GM15510 (cell line): ENCODE measurements around the gene CD2.

ENCODE experiments used
- POLR2A ChIP-seq: IDR thresholded peaks from 3 replicates; pipeline ENCODE4 v1.6.1; 2011; ENCODE audit warnings: borderline replicate concordance; ENCODE audit not compliant: insufficient read length; ENCODE audit errors: extremely low read depth

The CD2 gene

DNA sequence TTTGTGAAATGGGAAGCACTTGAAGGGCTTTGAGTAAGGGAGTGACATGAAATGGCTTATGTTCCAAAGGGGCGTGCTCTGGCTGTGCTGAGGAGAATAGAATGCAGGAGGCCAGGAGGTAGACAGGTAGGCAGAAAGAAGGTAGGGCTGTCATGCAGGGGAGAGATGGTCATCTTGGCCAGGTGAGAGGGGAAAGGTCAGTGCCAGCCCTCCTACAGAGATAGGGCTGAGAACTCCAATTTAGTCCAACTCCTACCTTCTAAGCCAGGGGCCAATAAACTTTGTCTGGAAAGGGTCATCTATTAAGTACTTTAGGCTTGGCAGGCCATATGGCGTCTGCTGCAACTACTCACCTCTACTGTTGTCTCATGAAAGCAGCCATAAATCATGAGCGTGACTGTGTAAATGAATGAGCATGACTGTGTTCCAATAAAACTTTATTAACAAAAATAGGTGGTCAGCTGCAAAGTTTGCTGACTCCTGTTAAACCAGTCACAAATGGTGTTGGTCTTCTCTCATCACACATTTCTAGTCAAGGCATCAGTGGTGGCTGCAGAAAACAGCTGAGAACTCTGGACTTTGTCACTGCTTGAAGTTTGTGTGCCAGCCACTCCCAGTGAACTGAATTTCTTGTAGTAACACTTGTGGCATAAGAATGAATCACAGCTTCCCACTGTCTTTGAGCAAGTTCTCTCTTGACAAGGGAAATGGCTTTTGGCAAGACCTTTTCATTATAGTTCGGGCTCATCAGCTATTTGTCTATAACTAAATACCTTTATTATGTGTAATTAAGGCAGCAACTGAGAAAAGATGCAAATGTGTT is 32.0 kb upstream of the CD2 start:
- no peak for TF ChIP-seq POLR2A

DNA sequence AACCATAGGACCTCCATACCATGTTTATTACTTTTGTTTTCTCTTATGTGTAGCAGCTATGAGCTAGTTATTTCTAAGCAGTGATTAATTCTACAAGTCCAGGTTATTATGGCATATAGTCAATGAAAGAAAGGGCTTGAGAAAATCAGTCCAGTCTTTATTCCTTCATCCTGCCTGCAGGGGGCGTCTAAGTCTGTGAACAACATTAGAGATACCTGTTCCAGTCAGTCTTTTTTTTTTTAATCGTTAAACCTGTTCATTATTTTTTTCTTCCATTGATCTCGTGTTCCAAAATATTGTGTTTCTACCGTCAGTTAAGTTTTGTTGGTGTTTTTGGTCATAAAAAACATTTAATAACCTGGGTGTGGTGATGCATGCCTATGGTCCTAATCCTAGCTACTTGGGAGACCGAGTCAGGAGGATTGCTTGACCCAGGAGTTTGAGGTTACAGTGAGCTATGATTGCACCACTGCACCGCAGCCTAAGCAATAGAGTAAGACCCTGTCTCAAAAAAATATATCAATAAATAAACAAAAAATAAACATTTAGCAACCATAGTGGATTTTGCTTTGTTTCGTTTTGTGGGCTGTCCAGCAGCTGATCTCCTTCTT is 29.4 kb upstream of the CD2 start:
- TF ChIP-seq POLR2A, result no peak

DNA sequence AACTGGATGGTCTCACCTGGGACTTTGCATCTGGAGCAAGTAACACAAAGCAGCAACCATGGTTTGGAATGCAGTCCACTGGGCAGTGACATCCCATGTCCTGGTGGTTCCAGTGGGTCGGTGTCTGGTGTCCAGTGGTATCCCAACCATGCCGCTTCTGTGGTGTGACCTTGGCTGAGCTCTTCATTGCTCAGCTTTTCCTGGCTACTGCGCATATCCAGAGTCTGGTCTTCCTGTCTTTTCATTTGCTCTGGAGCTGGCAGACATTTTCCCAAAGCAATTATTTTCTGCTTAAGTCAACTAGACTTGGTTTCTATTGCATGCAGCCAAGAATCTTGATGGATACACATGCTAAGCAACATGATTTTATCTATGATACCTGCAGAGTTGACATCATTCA is 28.4 kb upstream of the CD2 start:
- TF ChIP-seq POLR2A, result no peak

DNA sequence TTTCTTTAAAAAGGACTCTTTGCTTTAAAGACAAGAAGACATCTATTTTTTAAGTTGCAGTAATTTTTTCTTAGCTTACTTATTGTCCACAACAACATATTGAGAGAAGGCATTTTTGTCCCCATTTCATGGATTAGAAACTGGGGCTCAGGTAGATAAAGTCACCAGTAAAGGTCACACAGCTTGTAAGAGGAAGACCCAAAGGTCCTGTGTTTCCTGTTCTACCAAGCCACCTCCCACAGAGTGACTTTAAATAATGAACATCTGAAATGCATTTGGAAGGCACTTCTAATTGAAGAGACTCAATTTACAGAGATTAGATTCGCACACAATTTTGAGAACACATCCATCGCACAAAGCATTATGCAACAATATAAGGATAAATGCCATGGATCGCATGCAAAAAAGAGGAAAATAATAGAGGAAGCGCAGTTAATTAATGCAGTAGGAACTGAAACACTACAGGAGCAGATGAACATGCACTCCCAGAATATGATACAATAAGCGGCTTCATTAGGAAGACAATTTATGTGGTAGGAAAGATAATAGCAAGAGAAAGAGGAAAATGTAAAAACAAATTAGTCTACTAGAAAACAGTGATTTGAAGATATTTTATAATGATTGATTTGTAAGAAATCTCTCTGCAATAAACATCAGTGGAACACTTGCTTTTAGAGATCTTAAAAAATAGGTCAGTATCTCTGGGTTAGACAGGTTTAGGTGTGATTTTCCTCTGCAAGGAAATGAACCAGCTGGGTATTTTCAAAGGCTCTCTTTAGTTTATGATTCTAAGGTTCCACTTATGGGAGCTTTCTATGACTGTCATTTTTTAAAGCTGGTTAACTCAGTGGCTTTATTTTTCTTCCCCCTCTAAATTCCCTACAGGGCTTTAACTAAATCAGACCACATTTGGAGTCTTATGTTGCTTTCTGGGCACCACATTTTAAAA is 27.1 kb upstream of the CD2 start:
- no peak for TF ChIP-seq POLR2A

DNA sequence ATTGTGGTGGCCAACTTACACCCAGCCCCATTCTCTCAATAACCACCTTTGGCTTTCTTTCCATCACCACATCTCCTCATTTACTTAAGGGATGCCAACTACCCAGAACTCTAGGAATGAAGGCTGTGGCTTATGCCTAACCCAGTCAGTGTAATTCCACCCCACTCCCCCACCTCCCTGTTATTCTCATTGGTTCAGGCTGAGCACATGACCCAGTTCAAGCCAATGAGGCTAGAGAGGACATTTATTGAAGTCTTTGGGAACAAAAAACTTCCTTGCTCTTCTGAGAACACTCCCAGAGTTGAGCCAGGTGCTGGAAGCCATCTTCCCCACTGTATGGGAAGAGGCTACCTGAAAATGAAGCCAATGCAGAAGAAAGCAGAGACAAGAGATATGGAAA is 22.8 kb upstream of the CD2 start:
- no peak for TF ChIP-seq POLR2A

DNA sequence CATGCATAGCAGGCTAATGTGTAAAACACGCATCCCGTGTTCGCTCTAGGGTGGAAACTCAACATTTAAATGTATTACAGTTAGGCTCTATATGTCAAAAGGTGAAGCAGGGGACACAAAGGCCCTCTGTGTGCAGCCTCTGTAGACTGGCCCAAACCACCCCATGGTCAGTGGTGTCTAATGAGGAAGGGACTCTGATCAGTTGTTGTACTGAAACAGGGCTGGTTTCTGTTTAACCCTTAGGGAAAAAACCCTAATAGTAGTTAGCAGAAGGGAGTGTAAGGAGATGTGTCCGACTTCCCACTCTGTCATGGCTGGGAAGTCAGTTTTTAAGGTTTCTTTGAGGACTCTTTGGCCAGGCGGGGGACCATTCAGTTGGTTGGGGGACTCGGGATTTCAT is 21.5 kb upstream of the CD2 start:
- TF ChIP-seq POLR2A, result no peak

DNA sequence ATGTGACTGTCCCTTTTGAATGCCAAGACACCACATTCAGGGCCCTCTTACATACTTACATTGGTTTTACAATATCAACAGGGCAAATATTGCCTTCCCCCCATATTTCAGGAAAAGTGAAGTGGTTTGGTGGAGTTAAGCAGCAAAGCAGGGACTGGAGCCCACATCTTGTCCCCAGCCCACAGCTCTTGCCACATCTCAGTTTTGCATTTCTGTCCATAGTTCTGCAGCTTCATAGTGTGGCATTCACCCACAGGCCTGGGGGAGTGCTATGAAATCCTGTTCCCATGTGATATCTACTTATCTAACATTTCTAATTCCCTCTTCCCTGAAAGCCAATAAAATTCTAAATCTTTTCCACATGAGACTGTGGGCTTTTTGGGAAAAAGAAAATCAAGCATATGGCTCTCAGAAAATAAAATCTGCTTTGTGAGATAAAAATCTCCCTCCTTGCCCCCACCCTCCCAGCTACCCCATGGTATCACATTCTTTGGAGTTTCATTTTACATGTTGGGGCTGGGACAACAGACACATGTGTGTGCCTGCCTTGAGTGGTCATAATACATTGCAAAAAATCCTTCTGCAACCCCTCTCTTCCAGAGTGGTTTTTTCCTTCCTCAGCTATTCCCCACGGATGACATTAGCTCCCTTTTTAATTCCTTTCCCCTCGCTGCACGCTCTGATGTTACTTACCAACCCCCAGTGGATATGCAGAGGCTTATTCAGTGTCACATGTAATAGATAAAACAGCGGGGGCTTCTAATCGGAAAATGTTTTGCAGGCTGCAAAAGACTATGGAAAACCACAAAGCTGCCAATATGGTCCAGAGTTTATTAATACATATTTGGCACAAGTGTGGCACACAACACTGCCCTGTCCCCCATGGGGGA is 20.5 kb upstream of the CD2 start:
- TF ChIP-seq POLR2A, result no peak

DNA sequence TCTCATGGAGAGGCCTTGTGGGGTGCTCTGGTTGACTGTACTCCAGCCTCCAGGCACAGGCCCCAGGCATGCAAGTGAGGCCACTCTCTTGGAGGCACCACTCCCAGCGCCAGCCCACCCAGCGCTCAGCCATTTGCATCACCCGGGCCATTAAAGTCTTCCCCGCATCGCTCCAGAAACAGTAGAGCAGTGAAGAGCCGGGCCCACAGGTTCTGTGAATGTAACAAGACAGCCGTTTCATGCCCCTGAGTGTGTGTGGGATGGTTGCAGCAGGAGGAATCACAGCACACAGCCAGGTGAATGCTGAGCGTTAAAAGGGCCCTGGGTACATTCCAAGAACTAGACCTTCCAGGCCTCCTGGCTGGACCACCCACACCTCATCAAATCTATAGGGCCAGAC is 19.0 kb upstream of the CD2 start:
- TF ChIP-seq POLR2A, result no peak

DNA sequence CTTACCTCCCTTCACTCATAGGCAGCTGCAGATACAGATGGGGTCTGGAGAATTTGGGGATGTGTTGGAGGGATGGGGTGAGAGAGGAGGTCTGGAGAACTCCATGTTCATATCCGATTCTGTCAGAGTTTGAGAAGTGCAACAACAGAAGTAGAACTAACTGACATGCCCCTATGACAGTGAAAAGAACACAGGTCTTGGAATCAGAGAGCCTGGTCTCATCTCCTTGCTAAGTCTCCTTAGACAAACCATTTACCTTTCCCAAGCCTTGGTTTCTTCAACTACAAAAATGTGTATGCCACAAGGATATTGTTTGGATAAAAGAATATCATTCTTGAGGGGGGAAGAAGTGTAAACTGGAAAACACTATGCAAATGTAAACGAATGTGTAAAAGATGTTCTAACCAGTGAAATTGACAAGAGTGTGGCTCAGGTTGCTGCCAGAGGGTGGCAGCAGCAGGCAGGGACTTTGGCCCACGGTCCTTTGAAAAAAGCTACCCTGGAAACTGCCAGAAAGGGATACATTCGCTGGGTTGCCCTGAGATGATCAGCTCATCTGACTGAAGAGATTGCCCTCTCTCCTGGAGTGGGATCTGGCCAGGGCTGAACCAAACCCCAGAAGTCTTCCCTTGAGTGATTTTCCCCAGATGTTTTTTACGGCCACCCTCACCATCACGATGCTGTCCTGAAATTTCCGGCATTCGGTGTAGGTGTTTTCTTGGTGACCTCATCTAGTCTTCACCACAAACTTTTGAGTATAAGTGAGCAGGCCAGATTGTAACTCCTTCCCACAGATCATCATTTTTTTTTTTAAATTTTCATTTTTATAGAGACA is 17.0 kb upstream of the CD2 start:
- TF ChIP-seq POLR2A, result peak; percentile 15

DNA sequence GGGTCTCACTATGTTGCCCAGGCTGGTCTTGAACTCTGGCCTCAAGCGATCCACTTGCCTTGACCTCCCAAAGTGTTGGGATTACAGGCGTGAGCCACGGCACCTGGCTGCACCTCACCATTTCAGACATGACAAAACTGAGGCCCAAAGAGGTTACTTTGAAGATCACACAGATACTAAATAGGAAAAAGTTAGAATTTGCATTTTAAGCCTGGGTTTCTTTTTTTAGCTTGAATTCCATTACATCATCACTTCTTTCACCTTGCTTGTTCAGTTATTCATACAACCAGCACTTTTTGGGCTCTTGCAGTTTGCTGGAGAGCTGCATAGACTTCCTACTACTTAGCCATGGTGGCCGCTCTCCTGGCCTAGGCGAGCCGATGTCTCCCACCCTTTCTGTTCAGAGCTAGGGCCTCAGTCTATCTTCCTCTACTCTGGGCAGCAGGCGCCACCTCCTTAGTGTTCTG is 16.3 kb upstream of the CD2 start:
- peak; percentile 26 for TF ChIP-seq POLR2A

DNA sequence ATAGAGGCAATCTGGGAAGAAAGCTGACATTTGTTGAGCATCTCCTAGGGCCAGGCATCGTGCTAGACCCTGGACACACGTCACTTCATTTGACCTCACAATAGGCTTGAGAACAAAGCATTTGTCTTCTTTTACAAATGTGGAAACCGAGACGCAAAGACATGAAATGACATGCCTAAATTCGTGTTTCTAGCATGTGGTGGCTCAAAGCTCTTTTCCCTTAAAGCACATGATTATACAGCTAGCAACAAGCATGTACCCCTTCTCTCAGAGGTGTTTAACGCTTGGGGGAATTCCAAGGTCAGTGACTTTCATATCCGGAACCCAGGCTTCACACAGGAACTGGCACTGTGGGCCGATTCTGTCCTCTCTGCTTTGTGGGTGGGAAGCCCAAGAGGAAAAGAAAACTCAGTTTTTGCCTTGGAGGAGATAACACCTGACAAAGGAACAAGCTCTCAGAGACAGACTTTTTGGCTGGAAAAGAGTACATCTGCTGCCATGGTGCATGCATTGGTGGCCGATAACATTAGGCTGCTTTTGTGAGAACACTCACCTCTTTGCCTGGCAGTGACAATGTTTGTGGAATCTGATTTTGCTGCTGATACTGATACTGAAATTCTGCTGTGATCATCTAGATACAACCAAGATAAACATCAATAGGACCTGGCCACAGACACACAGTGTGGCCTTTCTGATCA is 15.4 kb upstream of the CD2 start:
- no peak for TF ChIP-seq POLR2A

DNA sequence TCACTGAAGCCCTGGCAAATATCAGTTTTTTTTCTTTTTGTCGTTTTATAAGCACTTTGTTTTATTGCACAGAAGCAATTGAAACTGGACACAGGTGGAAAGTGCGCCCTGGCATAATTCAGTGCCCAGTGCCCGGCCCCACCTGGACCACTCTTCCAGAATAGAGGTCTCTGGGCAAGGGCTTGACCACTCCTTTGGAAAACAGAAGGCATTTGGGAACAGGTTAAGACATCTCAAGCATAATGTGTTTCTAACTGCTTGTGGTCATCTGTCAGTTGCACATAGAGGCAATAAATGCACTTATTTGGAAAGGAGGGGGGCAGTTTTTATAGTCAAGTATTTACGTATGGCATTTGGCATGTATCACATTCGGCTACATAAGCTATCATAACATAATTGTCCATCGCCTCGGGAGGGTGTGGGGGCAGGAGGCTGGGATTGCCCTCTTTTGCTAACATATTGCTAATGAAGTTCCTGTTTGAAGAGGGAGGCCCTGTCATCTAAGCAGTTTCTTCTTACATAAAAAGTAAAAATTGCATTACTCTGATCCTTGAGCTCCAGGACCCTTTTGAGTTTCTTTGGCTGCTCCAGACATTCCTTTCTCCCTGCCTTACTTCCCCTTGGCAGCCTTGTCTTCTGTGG is 14.7 kb upstream of the CD2 start:
- no peak for TF ChIP-seq POLR2A
